CD4-positive, alpha-beta T cell treated with Interleukin-6 for 4 hours (primary cell): ENCODE data around the gene SGPP2.
"Not testable (repeated sequence)": the region's sequence is repeated elsewhere in the genome, so short reads cannot be mapped to it uniquely, and the experiment has no call there.

Source experiments
- DNase-seq: peaks from one replicate; pipeline ENCODE4 v3.0.0-alpha.2; 2020; ENCODE audit warnings: mixed read lengths

SGPP2 gene

DNA sequence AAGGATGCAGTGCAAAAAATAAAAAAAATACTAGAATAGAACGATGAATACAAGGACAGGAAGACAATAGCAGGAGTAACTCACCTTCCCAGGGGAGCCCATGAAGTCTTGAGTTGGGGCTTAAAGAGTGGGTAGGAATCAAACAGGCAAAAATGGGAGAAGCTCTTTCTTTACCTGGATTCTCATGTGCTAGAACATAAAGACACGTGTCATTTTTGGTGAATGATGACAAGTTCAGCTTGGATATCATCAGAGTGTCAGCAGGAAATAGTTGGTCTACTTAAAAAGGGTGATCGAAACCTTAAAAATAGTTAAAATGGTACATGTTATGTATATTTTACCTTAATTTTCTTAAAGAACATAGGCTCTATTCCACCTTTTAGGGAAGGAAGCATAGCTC, 5.7 kb downstream of the SGPP2 start:
- DNase-seq = no peak

DNA sequence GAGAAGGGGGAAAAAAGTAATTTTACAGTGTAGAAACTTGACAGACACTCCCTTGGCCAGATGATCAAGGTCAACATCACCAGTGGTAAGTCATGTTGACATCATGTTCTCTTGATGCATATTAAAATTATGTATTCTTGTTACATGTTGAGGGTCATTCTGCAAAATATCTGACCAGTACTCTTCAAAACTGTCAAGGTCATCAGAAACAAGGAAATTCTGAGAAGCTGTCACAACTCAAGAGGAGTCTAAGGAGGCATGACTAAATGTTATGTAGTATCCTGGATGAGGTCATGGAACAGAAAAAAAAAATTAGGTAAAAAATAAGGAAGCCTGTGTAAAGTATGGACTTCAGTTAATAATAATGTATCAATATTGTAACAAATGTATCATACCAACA, 6.3 kb downstream of the SGPP2 start:
- no peak for DNase-seq

DNA sequence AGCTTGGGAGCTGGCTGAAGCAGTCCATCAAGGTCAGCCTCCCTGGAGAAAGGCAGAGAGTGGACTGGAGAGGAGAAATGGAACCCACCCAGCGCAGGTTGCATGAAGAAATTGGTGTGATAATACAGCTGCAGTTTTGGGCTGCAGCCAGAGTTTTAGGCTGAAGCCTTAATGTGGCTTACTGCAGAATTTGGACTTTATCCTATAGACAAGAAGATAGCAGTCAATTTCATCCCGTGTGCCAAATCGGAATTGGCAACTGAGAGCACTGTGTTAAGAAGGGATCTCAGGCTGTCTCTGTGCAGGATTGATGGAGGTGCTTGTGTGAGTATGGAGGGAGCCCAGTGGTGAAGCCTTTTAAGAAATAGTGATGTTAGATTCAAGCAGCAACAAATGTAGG, 7.5 kb downstream of the SGPP2 start:
- DNase-seq = no peak

- no peak for DNase-seq
Measured at GRCh38 chr2:222433332-222434173, 9.2 kb downstream of the SGPP2 start.

- no peak for DNase-seq
Measured at GRCh38 chr2:222434204-222434603, 9.9 kb downstream of the SGPP2 start.

- DNase-seq = not testable (repeated sequence)
Measured at GRCh38 chr2:222435400-222436039, 11.2 kb downstream of the SGPP2 start.

DNA sequence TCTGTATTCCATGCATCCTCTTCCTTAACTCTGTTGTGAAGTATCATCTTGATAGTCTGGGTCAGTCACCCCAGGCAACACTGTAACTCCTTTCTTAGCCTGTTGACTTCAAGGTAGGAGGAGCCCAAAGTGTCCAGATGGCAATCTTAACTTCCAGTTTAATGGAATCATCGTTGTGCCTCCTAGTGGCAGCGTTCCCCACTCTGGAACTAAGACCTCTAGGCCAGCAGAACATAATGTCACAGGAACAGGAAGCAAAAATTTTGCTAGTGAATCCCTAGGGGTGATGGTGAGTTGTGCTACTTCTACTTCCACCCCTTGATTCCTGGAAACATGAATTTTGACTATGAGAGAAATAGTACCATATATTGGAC, 11.7 kb downstream of the SGPP2 start:
- DNase-seq = no peak

GRCh38 chr2:222439692-222440091, 15.3 kb downstream of the SGPP2 start:
- DNase-seq = no peak

DNA sequence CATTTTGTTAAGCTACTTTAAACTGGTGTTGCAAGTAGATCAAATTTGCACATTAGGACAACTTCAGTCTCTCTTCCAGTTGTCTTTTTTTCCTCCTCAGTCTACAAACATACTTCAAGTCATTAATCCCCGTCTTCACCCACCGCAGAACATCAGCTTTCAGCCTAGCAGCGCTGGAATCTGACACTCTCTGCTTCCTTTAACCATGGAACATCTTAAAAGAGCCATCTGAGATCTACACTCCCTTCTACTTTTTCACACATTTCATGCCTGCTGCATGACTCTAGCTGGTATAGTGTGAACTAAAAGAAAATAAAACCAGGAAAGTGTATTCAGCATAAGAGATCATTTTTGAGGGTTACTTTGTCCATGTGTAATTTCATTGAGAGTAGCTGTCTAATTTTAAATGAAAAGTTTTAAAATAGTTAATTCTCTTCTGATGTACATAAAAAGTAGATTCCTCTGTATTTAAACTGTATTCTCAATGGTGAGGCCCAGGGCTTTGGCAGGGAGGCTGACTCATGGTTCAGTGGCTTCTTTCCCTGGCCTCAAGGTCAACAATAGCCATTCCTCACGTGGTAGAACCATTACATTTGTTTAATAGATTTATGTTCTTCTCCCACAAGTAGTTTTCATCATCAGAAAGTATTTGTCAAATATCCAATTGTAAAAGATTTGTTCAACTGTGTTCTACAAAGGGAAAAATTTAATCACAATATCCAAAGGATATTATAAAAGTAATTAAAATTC, 16.5 kb downstream of the SGPP2 start:
- DNase-seq = no peak

- DNase-seq = no peak
Measured at GRCh38 chr2:222442665-222443064, 18.3 kb downstream of the SGPP2 start.

GRCh38 chr2:222445227-222445626, 20.9 kb downstream of the SGPP2 start:
- DNase-seq = no peak

GRCh38 chr2:222447131-222447530, 22.8 kb downstream of the SGPP2 start:
- DNase-seq = no peak

DNA sequence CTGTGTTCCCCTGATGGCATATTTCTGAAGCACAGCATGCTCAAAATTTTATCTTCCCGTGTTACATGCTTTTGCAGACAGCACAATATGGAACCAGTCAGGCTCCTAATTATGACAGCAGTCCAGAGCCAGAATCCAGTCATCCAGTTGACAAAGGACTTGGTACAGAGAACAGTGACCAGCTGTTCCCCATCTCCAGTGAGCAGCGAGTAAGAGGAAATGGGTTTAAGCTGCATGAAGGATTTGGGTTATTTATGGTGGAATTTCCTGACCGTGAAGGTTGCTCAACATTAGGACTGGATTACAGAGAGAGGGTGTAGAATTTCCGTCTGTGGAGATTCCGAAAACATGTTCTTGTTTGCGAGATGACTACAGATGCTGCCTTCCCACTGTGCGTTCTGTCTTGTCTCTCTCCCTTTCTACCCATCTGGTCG, 24.4 kb downstream of the SGPP2 start:
- no peak for DNase-seq

- no peak for DNase-seq
Measured at GRCh38 chr2:222450021-222450420, 25.7 kb downstream of the SGPP2 start.

DNA sequence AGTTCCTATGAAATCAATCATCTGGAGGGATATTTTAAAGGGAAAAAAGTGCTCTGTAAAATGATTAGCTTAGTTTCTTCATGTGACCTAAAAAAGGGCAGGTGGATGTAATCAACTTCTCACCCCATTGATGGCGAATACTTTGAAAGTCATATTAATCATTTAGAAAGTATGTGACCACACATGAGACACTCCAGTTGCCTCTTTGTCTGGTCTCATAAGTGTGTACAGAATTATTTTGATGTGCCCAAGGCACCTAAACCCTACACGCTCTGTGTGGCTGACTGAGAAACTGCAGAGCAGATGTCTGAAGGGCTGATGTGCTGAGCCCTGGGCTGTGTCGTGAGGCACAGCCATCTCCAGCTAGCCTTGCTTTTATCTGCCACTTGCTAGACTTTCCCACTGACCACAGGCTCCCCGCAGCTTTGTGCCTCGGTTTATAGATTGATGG, 26.9 kb downstream of the SGPP2 start:
- DNase-seq = no peak

DNA sequence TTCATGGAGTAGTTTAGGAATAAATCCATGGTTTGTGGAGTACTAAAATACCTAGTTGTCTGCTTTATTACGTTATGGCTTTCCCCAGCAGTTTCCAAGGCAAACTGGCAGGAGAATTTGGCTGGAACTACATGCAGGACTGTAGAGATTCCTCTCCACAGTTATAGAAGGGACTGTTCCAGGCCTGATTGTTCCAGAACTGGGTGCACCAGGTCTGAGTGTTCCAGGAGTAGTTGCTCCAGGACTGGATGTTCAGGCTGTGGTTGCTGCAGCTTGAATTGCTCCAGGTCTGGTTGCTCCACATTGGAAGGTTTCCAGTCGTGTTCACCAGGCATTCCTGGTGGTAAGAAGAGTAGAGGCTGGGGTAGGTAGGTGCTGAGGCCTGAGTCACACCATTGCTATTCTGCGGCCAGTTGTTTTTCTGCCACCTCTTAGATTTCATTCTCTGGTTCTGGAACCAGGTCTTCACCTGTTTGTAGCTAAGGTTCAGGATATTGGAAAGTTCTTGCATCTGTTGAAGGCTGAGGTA, 28.1 kb downstream of the SGPP2 start:
- no peak for DNase-seq

DNA sequence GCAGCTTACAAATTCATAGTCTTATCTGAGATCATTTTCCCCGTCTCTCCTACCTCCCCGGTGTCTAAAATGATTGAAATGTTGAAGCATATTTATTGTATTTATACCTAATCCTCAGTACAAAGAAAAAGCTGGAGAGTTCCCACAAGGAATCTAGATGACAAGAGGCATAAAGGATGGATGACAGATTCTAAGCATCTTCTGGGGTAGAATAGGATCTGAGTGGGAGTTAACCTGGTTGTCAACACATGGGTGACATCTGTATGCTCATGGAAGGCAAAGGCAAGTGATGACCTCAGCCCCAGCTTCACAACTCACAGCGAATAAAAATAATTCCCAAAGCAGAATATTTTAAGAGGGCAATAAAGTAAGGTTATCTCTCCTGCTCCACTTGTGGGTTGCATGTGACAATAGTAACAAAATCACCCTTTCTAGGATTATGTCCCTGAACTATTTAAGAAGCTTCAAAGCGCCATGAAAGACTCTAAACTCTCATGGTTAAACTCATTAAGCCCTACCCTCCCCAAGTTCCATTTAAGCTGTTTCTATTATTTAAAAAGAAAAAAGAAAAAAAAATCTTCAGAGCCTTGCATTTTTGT, 32.2 kb downstream of the SGPP2 start:
- DNase-seq = no peak

DNA sequence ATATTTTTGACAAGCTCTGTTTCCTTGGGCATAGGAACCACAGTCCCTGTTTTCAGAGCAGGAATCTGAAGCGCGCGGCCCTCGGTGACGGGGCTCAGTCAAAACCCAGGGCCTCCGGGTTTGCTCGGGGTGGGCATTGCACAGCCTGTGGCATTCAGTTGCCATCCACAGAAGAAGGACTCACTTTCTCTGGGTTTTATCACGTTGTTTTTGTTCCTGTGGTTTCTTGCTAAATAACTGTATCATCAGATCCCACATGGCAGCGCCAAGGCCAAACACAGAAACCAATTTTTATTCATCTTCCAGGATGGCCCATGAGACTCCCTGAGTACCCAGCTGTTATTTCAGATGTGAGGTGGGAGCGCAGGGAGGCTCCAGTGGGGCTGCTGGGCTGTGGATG, 35.6 kb downstream of the SGPP2 start:
- DNase-seq = no peak

GRCh38 chr2:222465746-222466145, 41.4 kb downstream of the SGPP2 start:
- DNase-seq = no peak

- DNase-seq = no peak
Measured at GRCh38 chr2:222468346-222468745, 44.0 kb downstream of the SGPP2 start.

DNA sequence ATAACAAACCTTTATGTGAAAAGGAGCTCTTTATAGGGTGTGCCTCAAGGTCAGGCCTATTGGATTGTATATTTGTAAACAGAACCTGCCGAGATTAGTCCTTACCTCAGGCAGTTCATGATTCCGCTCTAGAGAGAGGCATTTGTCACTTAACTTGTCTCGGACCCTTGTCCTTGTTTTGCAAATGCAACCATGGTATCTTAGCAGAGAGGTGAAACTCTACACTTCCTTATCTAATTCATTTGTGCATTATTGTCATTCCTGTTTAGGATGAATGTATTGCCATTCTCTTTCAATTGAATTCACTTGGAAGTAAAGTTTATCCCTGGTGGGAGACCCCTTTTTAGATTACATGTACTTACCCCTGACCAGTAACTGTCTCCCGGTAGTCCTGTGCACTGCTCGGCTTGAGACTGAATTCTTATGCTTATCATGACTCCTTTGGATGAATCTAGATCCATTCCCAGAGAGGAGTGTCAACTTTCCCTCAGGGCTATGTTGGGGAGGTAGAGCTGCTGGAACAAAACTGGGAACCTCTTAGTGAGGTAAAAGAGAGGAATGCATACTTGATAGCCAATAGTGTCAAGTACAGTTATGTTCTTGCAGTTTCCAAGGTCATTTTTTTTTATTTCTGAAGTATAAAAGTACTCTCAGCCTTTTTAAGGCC, 46.6 kb downstream of the SGPP2 start:
- no peak for DNase-seq

DNA sequence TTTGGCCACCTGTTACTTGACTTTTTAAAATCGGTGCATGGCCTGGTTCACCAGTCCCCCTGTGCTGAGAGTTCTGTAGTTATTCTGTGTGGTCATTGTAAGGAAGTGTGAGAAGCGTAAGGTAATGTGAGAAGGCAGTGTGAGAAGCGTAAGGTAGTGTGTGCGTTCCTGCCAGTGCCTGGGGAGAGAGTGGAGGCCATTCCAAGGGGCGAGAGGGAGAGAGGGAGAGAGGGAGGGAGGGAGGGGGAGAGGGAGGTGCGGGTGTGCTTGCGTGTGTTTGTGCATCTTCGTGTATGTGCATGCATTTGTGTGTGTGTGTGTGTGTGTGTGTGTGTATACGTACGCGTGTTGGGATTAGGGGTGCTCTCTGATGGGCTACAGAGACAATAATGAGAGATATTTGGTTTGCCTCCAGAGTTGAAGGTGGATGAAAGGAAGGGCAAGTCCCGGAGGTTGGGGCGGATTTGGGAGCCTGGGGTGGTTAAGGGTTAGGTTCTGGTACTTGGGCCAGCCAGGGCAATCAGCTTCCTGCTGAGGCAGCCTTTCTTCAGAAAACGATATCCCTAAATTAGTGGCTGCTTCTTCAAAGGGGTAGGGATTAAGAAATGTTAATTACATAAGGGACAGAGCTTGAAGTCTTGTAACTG, 53.7 kb downstream of the SGPP2 start:
- no peak for DNase-seq
